OCI-LY7 (cell line): ENCODE results near the gene SMYD1.

ENCODE experiments used
- EZH2phosphoT487 ChIP-seq: fragments of 200-600 bp; sonication (generic); IDR thresholded peaks from 2 replicates; pipeline ENCODE4 v1.6.1; 2018; ENCODE audit warnings: low read depth, borderline replicate concordance, mild to moderate bottlenecking, mixed run types, antibody characterized with exemption, low read length, moderate library complexity, mixed read lengths
- TF ChIP-seq, protein P1 (sequence below): fragments of 200-600 bp; sonication (generic); conservative IDR thresholded peaks from 2 replicates; pipeline ENCODE4 v1.5.1; 2014; ENCODE audit warnings: mild to moderate bottlenecking, antibody characterized with exemption, low read length, moderate library complexity, mixed read lengths

DNA sequence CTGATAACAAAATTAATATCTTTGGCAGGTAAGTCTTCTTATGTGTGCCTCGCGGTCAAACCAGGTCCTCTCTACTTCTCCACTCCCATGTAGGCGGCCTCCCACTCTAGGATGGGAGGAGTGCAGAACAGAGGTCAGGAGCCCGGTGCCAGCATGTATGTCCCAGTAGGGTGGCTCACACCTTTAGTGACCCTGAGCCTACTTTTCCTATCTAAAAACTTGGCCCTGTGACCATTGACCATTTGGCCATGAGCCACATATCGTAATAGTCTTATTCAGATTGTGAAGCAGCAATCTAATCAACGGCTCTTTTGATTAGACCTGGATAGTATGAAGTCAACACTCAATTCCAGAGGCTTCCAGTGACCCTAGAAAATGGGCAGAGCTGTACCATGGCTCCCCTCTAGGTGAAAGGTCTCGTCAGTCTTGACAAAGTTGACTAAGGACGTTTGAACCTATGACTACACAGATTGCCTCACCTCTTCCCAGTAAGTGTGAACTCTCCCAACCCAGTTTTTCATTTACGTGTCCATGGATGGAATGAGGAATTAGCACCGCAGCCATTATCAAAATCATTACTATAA is 77.4 kb downstream of the SMYD1 start:
- TF ChIP-seq, protein P1, sequence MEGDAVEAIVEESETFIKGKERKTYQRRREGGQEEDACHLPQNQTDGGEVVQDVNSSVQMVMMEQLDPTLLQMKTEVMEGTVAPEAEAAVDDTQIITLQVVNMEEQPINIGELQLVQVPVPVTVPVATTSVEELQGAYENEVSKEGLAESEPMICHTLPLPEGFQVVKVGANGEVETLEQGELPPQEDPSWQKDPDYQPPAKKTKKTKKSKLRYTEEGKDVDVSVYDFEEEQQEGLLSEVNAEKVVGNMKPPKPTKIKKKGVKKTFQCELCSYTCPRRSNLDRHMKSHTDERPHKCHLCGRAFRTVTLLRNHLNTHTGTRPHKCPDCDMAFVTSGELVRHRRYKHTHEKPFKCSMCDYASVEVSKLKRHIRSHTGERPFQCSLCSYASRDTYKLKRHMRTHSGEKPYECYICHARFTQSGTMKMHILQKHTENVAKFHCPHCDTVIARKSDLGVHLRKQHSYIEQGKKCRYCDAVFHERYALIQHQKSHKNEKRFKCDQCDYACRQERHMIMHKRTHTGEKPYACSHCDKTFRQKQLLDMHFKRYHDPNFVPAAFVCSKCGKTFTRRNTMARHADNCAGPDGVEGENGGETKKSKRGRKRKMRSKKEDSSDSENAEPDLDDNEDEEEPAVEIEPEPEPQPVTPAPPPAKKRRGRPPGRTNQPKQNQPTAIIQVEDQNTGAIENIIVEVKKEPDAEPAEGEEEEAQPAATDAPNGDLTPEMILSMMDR: no peak
- no peak for TF ChIP-seq EZH2phosphoT487
